Esophagus squamous epithelium (tissue), 4 donors: ENCODE data around the gene MMP26.

Experiments used
- POLR2A ChIP-seq, 4 donors: fragments of 450-650 bp; IDR thresholded peaks; one replicate each; pipeline ENCODE4 v1.6.1; 2017; ENCODE audit warnings: antibody characterized with exemption in 4 of 4, mild to moderate bottlenecking in 4 of 4, moderate library complexity in 3 of 4
- TF ChIP-seq, protein P1 (sequence below), 6 experiments: fragments of 450-650 bp in 4 of 6; fragments of 200-600 bp in 2 of 6; sonication (generic) in 2 of 6; IDR thresholded peaks; one replicate each; pipeline ENCODE4 v1.5.1; 2016 to 2019; ENCODE audit warnings: antibody characterized with exemption in 6 of 6, mild to moderate bottlenecking in 4 of 6, moderate library complexity in 4 of 6

DNA sequence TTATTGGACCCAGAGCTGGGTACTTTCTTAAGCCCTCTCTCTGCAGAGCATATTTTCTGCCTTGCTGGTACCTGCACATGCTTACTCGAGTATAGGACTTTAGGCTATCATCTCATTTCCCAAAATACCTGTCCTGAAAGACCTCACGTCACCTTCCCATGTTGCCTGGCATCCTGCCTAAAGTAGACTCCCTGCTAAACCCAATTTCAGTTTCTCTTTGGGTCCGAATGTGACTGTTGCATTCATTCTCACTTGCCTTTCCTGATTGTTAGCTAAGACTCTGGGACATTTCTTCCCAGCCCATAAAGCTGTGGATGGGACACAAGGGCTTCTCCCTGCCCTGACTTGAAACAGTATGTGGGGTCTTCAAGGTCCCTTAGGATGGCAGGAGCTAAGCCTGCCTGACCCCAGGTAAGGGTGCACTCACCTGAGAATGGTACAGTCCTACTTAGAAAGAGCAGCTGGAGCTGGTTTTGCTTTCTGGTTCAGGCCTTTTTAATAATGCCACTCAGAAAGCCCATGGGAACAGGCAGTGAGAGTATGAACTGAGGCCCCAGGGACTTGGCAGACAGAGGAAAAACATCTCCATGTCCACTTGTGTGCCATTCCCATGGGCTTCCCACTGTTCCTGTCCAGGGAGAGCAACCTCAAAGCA is 19.8 kb upstream of the MMP26 start:
- TF ChIP-seq POLR2A (IDR thresholded peaks at IDR 0.05) = no peak
- TF ChIP-seq, protein P1, sequence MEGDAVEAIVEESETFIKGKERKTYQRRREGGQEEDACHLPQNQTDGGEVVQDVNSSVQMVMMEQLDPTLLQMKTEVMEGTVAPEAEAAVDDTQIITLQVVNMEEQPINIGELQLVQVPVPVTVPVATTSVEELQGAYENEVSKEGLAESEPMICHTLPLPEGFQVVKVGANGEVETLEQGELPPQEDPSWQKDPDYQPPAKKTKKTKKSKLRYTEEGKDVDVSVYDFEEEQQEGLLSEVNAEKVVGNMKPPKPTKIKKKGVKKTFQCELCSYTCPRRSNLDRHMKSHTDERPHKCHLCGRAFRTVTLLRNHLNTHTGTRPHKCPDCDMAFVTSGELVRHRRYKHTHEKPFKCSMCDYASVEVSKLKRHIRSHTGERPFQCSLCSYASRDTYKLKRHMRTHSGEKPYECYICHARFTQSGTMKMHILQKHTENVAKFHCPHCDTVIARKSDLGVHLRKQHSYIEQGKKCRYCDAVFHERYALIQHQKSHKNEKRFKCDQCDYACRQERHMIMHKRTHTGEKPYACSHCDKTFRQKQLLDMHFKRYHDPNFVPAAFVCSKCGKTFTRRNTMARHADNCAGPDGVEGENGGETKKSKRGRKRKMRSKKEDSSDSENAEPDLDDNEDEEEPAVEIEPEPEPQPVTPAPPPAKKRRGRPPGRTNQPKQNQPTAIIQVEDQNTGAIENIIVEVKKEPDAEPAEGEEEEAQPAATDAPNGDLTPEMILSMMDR (IDR thresholded peaks at IDR 0.05) = no peak
